Left lobe of liver (tissue), 2 donors: ENCODE data around the gene EPS15. TPM values are rescaled to one million over a fixed set of nuclear protein-coding genes. Genes with fewer than 3 reads are reported as not detected.

Source experiments
- ATAC-seq: fragments of 200-7000 bp; cut with Tn5 transposase; one replicate; pipeline ENCODE4 v1.9.1; 2020; ENCODE audit warnings: mild to moderate bottlenecking, moderate library complexity
- DNase-seq: peaks from one replicate; pipeline ENCODE4 v3.0.0-alpha.2; 2020; ENCODE audit warnings: low spot score
- total RNA-seq: library from RNA; stranded (reverse); gene quantifications from one replicate; pipeline ENCODE4 v1.2.1, GENCODE V29; 2021
- donor health status: DM: no; HTN: no; CAD: no; lungs with moderate emphysema.
- donor health status: DM: no; HTN: yes; CAD: no.

Gene EPS15
- total RNA-seq, 1 donor from 2014 or later: 26.1 TPM

DNA sequence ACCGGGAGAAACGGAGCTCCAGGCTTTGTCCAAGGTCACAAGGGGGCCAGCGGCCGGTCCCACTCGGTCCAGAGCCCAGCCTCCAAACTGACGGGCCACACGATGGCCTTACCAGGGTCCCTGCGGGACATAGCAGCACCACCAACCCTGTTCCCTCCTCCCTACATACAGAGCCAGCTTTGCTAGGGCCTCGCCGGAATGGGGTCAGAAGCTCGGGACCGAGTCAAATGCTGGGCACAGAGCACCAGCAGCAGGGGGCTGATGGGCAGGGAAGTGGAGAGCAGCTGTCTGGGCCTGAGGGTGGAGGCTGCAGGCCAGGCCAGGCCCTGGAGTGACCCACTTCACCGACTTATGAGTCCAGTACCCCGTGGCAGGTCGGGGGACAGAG is 173.8 kb downstream of the EPS15 start:
- ATAC-seq (peak; percentile 10), DNase-seq (peak; percentile 44)

GRCh38 chr1:51344602-51345299 is 174.3 kb downstream of the EPS15 start:
- DNase-seq: no peak
- ATAC-seq: peak; percentile 83

- no peak for DNase-seq
- no peak for ATAC-seq
These were observed 174.8 kb downstream of the EPS15 start for GRCh38 chr1:51344276-51344601.

DNA sequence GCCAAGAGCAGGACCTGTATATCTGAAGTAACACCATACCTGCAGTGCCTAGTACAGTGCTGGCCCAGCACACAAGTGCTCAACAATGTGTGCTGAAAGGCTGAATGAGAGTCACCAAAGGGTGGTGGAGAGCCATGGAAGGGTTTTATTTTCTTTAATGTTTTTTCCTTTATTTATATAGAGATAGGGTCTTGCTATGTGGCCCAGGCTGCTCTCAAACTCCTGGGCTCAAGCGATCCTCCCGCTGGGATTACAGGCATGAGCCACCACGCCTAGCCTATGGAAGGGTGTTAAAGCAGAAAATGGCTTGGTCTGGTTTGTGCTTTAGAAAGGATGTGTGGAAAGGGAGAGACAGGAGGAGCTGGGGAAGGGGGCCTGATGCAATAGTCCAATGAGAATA is 175.4 kb downstream of the EPS15 start:
- no peak for DNase-seq
- no peak for ATAC-seq

GRCh38 chr1:51342591-51343206 is 176.4 kb downstream of the EPS15 start:
- DNase-seq (peak; percentile 31), ATAC-seq (no peak)

- ATAC-seq (no peak), DNase-seq (no peak)
These were observed 177.1 kb downstream of the EPS15 start for GRCh38 chr1:51341876-51342496.

- no peak for ATAC-seq
These were observed 178.7 kb downstream of the EPS15 start for GRCh38 chr1:51340380-51340779.

DNA sequence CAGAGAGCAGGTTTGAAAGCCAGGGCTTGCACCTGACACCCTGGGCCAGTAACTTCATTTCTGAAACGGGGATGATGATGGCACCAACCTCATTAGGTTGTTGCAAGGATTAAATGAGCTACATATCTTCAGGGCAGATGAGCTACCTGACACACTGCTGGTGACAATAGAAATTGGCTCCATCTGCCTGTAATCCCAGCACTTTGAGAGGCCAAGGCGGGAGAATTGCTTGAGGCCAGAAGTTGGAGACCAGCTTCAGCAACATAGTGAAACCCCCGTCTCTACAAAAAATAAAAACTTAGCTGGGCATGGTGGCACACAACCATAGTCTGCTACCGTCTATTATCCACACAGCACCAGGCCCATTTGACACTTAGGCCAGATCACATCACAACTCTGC is 182.4 kb downstream of the EPS15 start:
- ATAC-seq: no peak
- no peak for DNase-seq

More at GRCh38 chr1:51340380-51340779, 178.7 kb downstream of the EPS15 start:
- DNase-seq: no peak

- ATAC-seq: no peak
- peak; percentile 35 for DNase-seq
These were observed 183.1 kb downstream of the EPS15 start for GRCh38 chr1:51336004-51336403.

DNA sequence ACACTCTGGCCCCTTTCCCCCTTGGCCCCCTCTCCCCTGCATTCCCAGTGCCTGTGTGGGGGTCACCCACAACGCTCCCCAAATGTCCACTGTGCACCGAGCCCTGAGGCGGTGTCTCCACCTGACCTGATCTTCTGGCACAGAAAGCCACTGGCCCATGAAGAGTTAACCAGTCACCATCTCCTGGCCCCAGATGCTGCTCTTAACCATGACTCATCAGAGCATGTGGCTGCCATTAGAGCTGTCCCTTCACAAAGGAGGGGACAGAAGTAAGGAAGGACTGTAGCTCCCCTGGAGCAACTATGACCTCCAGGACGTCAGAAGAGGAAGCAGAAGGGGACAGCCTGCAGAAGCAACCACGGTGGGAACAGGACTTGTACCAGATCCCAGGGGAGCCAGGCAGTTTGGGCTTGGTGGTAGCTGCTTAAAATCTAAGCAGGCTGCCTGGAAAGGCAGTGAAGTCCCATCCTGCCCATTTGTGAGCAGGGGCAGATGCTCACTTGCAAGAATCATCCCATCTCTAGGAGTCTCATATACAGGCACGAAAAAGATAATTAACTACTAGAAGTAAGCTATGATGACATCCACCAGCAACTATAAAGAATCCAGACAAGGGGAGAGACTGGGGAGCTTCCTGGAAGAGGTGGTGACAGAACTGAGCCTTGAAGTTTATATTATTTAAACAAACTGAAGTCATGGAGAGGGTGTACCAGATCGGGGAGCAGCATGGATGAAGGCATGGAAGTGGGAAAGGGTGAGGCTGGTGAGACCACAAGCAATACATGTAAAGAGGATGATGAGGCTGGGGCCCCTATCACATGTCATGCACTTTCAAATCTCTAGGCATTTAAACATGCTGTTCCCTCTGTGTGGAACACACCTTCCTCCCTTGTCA is 187.6 kb downstream of the EPS15 start:
- ATAC-seq (peak; percentile 20), DNase-seq (no peak)

GRCh38 chr1:51330331-51331201 is 188.5 kb downstream of the EPS15 start, which contains the start of gene TTC39A:
Gene TTC39A, minus strand, starts transcription at chr1:51330562. Its CDS starts 85 bp downstream, at chr1:51330477.
- ATAC-seq (peak; percentile 8), DNase-seq (no peak)

- ATAC-seq: peak; percentile 95
- peak; percentile 91 for DNase-seq
These were observed 189.4 kb downstream of the EPS15 start for GRCh38 chr1:51329443-51330325.

- peak; percentile 25 for ATAC-seq
- DNase-seq: no peak
These were observed 190.1 kb downstream of the EPS15 start for GRCh38 chr1:51328926-51329325.

- ATAC-seq (no peak), DNase-seq (no peak)
These were observed 190.8 kb downstream of the EPS15 start for GRCh38 chr1:51328279-51328678.

DNA sequence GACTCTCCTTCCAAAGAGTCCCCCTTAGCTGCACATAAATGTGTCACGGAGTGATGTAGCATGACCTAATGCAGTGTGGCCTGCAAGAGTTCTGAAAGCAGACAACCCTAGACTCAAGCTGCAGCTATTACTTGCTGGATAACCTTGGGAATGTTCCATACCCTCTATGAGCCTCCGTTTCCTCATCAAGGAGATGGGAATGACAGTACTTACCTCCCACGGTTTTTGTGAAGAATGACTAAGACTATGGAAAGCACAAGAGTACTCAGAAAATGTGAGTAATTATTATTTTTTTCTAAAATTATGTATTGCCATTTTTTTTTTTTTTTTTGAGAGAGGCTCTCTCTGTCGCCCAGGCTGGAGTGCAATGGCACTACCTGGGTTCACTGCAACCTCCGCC is 191.7 kb downstream of the EPS15 start:
- ATAC-seq (no peak), DNase-seq (no peak)

GRCh38 chr1:51326839-51327238 is 192.2 kb downstream of the EPS15 start:
- no peak for DNase-seq
- ATAC-seq: no peak

DNA sequence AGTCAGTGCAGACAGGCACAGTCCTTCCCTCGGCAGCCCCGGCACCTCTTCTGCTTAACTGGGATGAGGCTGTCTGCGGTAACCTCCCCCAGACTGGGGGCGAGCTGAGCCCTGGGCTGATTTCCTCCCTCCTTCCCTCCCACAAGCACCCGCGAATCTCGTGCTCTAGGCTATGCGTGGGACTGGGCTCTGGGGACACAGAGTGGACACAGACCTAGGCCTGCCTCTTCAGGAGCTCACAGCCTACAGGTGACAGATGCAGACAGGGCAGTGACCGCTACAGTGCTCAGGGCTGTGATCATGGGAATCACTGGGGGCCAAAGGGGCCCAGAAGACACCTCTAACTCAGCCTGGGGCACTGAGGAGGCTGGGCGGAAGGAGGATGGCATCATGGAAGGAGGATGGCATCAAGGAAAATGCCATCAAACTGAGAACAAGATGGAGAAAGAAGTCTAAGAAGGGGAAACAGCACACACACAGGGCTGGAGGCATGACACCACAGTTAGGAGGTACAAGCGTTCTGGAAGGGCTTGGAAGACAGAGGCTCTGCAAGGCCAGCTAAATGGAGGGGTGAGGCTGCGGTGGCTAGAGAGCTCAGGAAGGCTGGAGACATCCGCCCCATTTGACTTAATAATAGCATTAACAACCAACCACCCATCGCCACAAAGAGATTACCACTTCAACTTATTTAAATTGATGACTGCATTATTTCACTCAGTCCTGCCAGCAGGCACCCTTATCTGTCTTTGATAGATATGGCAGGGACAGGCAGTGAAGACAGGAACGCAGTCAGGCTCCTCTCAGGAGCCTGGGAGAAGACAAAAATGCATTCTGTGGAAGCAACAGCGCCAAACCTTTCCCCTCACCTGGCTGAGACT is 192.9 kb downstream of the EPS15 start:
- DNase-seq (no peak), ATAC-seq (no peak)

- DNase-seq: no peak
- no peak for ATAC-seq
These were observed 193.7 kb downstream of the EPS15 start for GRCh38 chr1:51325391-51325790.
